Lower leg skin (tissue), 4 donors: ENCODE results near the gene NFE2L1. TPM values are rescaled to one million over a fixed set of nuclear protein-coding genes. Genes with fewer than 3 reads are reported as not detected.
"Not testable (repeated sequence)": the region's sequence is repeated elsewhere in the genome, so short reads cannot be mapped to it uniquely, and the experiment has no call there.

Experiments
- DNase-seq, 2 donors: peaks; one replicate each; pipeline ENCODE4 v3.0.0-alpha.2; 2019; ENCODE audit warnings: low spot score in 2 of 2
- H3K4me3 ChIP-seq: fragments of 200-600 bp; sonication (generic); 2 replicates; pipeline ENCODE4 v1.5.1; 2017; ENCODE audit warnings: mild to moderate bottlenecking, low read depth; ENCODE audit not compliant: poor library complexity, severe bottlenecking
- CTCF ChIP-seq, 3 donors: fragments of 450-650 bp; IDR thresholded peaks; one replicate each; pipeline ENCODE4 v1.5.1; 2016; ENCODE audit warnings: antibody characterized with exemption in 3 of 3, mild to moderate bottlenecking in 3 of 3, moderate library complexity in 2 of 3
- POLR2A ChIP-seq, 2 donors: fragments of 450-650 bp; IDR thresholded peaks; one replicate each; pipeline ENCODE4 v1.6.1; 2016 to 2017; ENCODE audit warnings: antibody characterized with exemption in 2 of 2, mild to moderate bottlenecking in 1 of 2, moderate library complexity in 1 of 2
- WGBS, 2 donors: methylation state at CpG; one replicate each; pipeline ENCODE4 v1.1.5; 2018; 5-methylcytosine and 5-hydroxymethylcytosine counted together
- intact Hi-C: fragments of 100-400 bp; cut with DNase I; formaldehyde crosslinking; loops from one replicate; pipeline ENCODE4 v1.15.0; 2023; ENCODE audit warnings: low total_unique reads
- total RNA-seq, 4 donors: library from RNA; depleted of rRNA; stranded (reverse); fragments of >200 nt; gene quantifications; one replicate each; pipeline ENCODE4 v1.1.0, GENCODE V29; 2016

The NFE2L1 gene
- total RNA-seq, 4 donors from 2014 or later: 97.2 to 158 (median 117) TPM

- TF ChIP-seq CTCF (IDR thresholded peaks at IDR 0.05) (no peak), POLR2A (IDR thresholded peaks at IDR 0.05) (no peak)
- DNase-seq: no peak
- no peak overlapping the region for H3K4me3 ChIP-seq
- intact Hi-C loops: no loop called here
- WGBS, 2 donors: 45 to 48% methylated on average over 2 of the region's 2 CpGs
Observed at GRCh38 chr17:48071654-48072053, 23.5 kb downstream of the NFE2L1 start.

- WGBS, 2 donors: 90 to 92% methylated on average over 9 of the region's 9 CpGs
- H3K4me3 ChIP-seq, DNase-seq, intact Hi-C loops: not testable (repeated sequence)
Observed at GRCh38 chr17:48072811-48073210, 24.7 kb downstream of the NFE2L1 start.

- not testable (repeated sequence) for H3K4me3 ChIP-seq, DNase-seq
- WGBS, 2 donors: 56 to 59% methylated on average over 5 of the region's 5 CpGs
- intact Hi-C loops: loop anchor here (2.0 kb wide), 1 partner anchor 47 kb away; no protein-coding TSS in a partner anchor
Observed at GRCh38 chr17:48073566-48074094, 25.5 kb downstream of the NFE2L1 start.

GRCh38 chr17:48074322-48075081 is 26.3 kb downstream of the NFE2L1 start:
- DNase-seq: peak in 1 of 2 donors; percentile 85
- TF ChIP-seq POLR2A (IDR thresholded peaks at IDR 0.05): no peak
- TF ChIP-seq CTCF (IDR thresholded peaks at IDR 0.05): peak in 1 of 3 donors; percentile 91

GRCh38 chr17:48077152-48077551 is 29.0 kb downstream of the NFE2L1 start:
- not testable (repeated sequence) for H3K4me3 ChIP-seq, DNase-seq
- WGBS, 2 donors: 90% methylated on average over 10 of the region's 10 CpGs
- intact Hi-C loops: loop anchor here (5.0 kb wide), 1 partner anchor 55 kb away; no protein-coding TSS in a partner anchor

More at GRCh38 chr17:48074322-48075081, 26.3 kb downstream of the NFE2L1 start:
- H3K4me3 ChIP-seq: no peak overlapping the region
- WGBS, 2 donors: 68 to 79% methylated on average over 7 of the region's 7 CpGs
- intact Hi-C loops: loop anchor here (2.0 to 5.0 kb wide), 2 partner anchors 48 to 58 kb away; no protein-coding TSS in a partner anchor

DNA sequence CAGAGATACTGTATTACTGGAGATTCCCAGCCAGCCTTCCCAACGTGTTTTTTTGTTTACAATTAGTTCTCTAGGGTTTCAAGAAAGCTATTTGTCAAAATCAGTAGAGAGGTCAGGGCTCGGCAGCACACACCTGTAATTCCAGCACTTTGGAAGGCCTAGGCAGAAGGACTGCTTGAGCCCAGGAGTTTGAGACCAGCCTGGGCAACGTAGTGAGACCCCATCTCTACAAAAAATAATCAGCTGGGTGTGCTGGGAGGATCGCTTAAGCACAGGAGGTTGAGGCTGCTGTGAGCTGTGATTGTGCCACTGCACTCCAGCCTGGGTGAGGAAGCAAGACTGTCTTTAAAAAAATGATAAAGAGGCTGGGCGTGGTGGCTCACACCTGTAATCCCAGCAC is 33.7 kb downstream of the NFE2L1 start:
- WGBS, 2 donors: 81 to 83% methylated on average over 5 of the region's 5 CpGs
- no peak overlapping the region for H3K4me3 ChIP-seq
- DNase-seq: no peak
- intact Hi-C loops: no loop called here
- TF ChIP-seq CTCF (IDR thresholded peaks at IDR 0.05) (no peak), POLR2A (IDR thresholded peaks at IDR 0.05) (no peak)

DNA sequence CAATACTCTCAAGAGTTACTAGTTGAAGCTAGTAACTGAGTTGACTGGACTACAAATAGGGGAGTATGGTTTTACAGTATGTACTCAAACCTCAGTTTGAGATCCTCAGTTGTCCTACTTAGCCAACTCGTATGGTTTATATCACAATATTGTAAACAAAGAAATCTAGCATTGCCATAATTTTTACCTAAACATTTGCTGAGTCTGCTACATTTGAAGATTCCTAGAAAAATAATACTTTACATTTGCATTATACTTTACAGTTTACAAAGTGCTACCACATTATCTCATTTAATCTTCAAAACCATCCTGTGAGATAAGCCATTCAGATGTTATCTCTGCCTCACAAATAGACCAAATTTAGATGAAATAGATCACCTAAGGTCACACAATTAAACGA is 36.8 kb downstream of the NFE2L1 start:
- DNase-seq: no peak
- WGBS, 2 donors: 47 to 49% methylated on average over 2 of the region's 2 CpGs
- intact Hi-C loops: no loop called here

More for the DNA sequence above, 36.8 kb downstream of the NFE2L1 start:
- no peak overlapping the region for H3K4me3 ChIP-seq
- TF ChIP-seq POLR2A (IDR thresholded peaks at IDR 0.05) (no peak), CTCF (IDR thresholded peaks at IDR 0.05) (no peak)
